Stomach (tissue), 4 donors: ENCODE data around the gene MYO18B.

Source experiments
- CTCF ChIP-seq, 7 experiments: fragments of 450-650 bp in 4 of 7; fragments of 200-600 bp in 3 of 7; sonication (generic) in 3 of 7; IDR thresholded peaks; one replicate each; pipeline ENCODE4 v1.5.1; 2016 to 2019; ENCODE audit warnings: antibody characterized with exemption in 7 of 7, control low read depth in 2 of 7, mild to moderate bottlenecking in 1 of 7
- POLR2A ChIP-seq, 4 donors: fragments of 450-650 bp; IDR thresholded peaks; one replicate each; pipeline ENCODE4 v1.6.1; 2016; ENCODE audit warnings: antibody characterized with exemption in 4 of 4, control low read depth in 2 of 4, mild to moderate bottlenecking in 1 of 4, moderate library complexity in 1 of 4
- POLR2AphosphoS5 ChIP-seq, 3 donors: sonication (generic); formaldehyde crosslinking; IDR thresholded peaks; one replicate each; pipeline ENCODE4 v1.6.1; 2016; ENCODE audit warnings: antibody characterized with exemption in 3 of 3

GRCh38 chr22:25760294-25760693, 18.3 kb downstream of the MYO18B start:
- TF ChIP-seq CTCF (IDR thresholded peaks at IDR 0.05) (no peak), POLR2A (IDR thresholded peaks at IDR 0.05) (no peak), POLR2AphosphoS5 (IDR thresholded peaks at IDR 0.05) (no peak)
